Suprapubic skin (tissue), 4 donors: ENCODE data around the gene PEMT. TPM values are rescaled to one million over a fixed set of nuclear protein-coding genes. Genes with fewer than 3 reads are reported as not detected.

Source experiments
- DNase-seq, 2 donors: peaks; one replicate each; pipeline ENCODE4 v3.0.0-alpha.2; 2019; ENCODE audit warnings: low spot score in 2 of 2
- H3K27ac ChIP-seq: fragments of 200-600 bp; sonication (generic); one replicate; pipeline ENCODE4 v1.5.1; 2019
- H3K27me3 ChIP-seq: fragments of 200-600 bp; sonication (generic); one replicate; pipeline ENCODE4 v1.5.1; 2019
- H3K36me3 ChIP-seq: fragments of 200-600 bp; sonication (generic); one replicate; pipeline ENCODE4 v1.5.1; 2019
- H3K4me1 ChIP-seq: fragments of 200-600 bp; sonication (generic); one replicate; pipeline ENCODE4 v1.5.1; 2019
- H3K4me3 ChIP-seq: fragments of 200-600 bp; sonication (generic); one replicate; pipeline ENCODE4 v1.5.1; 2019; ENCODE audit warnings: mild to moderate bottlenecking
- H3K9me3 ChIP-seq: fragments of 200-600 bp; sonication (generic); one replicate; pipeline ENCODE4 v1.5.1; 2019
- CTCF ChIP-seq, 2 donors: fragments of 200-600 bp in 1 of 2; fragments of 450-650 bp in 1 of 2; sonication (generic) in 1 of 2; IDR thresholded peaks; one replicate each; pipeline ENCODE4 v1.5.1; 2016 to 2019; ENCODE audit warnings: antibody characterized with exemption in 2 of 2, mild to moderate bottlenecking in 1 of 2, moderate library complexity in 1 of 2
- EP300 ChIP-seq: sonication (generic); formaldehyde crosslinking; IDR thresholded peaks from one replicate; pipeline ENCODE4 v1.6.1; 2017; ENCODE audit warnings: antibody characterized with exemption
- POLR2A ChIP-seq, 2 donors: fragments of 450-650 bp; IDR thresholded peaks; one replicate each; pipeline ENCODE4 v1.6.1; 2017; ENCODE audit warnings: antibody characterized with exemption in 2 of 2, mild to moderate bottlenecking in 2 of 2, moderate library complexity in 2 of 2
- POLR2AphosphoS5 ChIP-seq, 3 donors: sonication (generic); formaldehyde crosslinking; IDR thresholded peaks; one replicate each; pipeline ENCODE4 v1.6.1; 2017; ENCODE audit warnings: antibody characterized with exemption in 3 of 3
- WGBS: methylation state at CpG from one replicate; pipeline ENCODE4 v1.1.5; 2018; 5-methylcytosine and 5-hydroxymethylcytosine counted together
- total RNA-seq, 4 donors: library from RNA; depleted of rRNA; stranded (reverse); fragments of >200 nt; gene quantifications; one replicate each; pipeline ENCODE4 v1.1.0, GENCODE V29; 2016

PEMT gene
- total RNA-seq, 4 donors from 2014 or later: 25.7 to 60.6 (median 50.0) TPM

GRCh38 chr17:17560167-17560566 is 31.3 kb downstream of the PEMT start:
- no peak for TF ChIP-seq EP300
- TF ChIP-seq POLR2A (IDR thresholded peaks at IDR 0.05): no peak
- Histone ChIP-seq H3K36me3 (no peaks in the 10 kb centered on the region), H3K4me1 (peaks cover 24% of the 10 kb centered on the region), H3K27me3 (no peaks in the 10 kb centered on the region), H3K27ac (no peak overlapping the region), H3K4me3 (no peak overlapping the region), H3K9me3 (no peaks in the 10 kb centered on the region)
- 94% methylated on average over 9 of the region's 10 CpGs for WGBS
- DNase-seq: no peak

GRCh38 chr17:17559164-17559563 is 32.3 kb downstream of the PEMT start:
- no peak for TF ChIP-seq POLR2AphosphoS5 (IDR thresholded peaks at IDR 0.05)
- TF ChIP-seq CTCF (IDR thresholded peaks at IDR 0.05): no peak
- Histone ChIP-seq H3K9me3 (no peaks in the 10 kb centered on the region), H3K36me3 (no peaks in the 10 kb centered on the region), H3K4me1 (peaks cover 17% of the 10 kb centered on the region), H3K27me3 (no peaks in the 10 kb centered on the region), H3K4me3 (no peak overlapping the region), H3K27ac (no peak overlapping the region)
- 88% methylated on average over 6 of the region's 8 CpGs for WGBS
- no peak for DNase-seq

GRCh38 chr17:17558431-17558830 is 33.1 kb downstream of the PEMT start:
- no peak overlapping the region for H3K4me3 ChIP-seq
- no peak for DNase-seq
- TF ChIP-seq EP300 (no peak), CTCF (IDR thresholded peaks at IDR 0.05) (no peak)
- H3K4me1 ChIP-seq: peaks cover 17% of the 10 kb centered on the region
- no peaks in the 10 kb centered on the region for H3K27me3 ChIP-seq
- no peaks in the 10 kb centered on the region for H3K36me3 ChIP-seq
- 93% methylated on average over 8 of the region's 8 CpGs for WGBS
- H3K27ac ChIP-seq: no peak overlapping the region
- H3K9me3 ChIP-seq: no peaks in the 10 kb centered on the region

- peaks cover 17% of the 10 kb centered on the region for H3K4me1 ChIP-seq
- H3K9me3 ChIP-seq: no peaks in the 10 kb centered on the region
- no peak for DNase-seq
- TF ChIP-seq POLR2A (IDR thresholded peaks at IDR 0.05): no peak
- TF ChIP-seq CTCF (IDR thresholded peaks at IDR 0.05): no peak
- TF ChIP-seq POLR2AphosphoS5 (IDR thresholded peaks at IDR 0.05): no peak
- no peak for TF ChIP-seq EP300
- no peaks in the 10 kb centered on the region for H3K27me3 ChIP-seq
- no peak overlapping the region for H3K4me3 ChIP-seq
- H3K27ac ChIP-seq: no peak overlapping the region
- H3K36me3 ChIP-seq: no peaks in the 10 kb centered on the region
- 87% methylated on average over 5 of the region's 9 CpGs for WGBS
Observed at GRCh38 chr17:17557796-17558195, 33.7 kb downstream of the PEMT start.

GRCh38 chr17:17556671-17557070 is 34.8 kb downstream of the PEMT start:
- Histone ChIP-seq H3K27me3 (no peaks in the 10 kb centered on the region), H3K9me3 (no peaks in the 10 kb centered on the region), H3K27ac (no peak overlapping the region), H3K36me3 (no peaks in the 10 kb centered on the region), H3K4me1 (peaks cover 10% of the 10 kb centered on the region), H3K4me3 (no peak overlapping the region)
- no peak for DNase-seq
- no peak for TF ChIP-seq CTCF (IDR thresholded peaks at IDR 0.05)
- 83% methylated on average over 1 of the region's 4 CpGs for whole genome bisulfite sequencing

GRCh38 chr17:17555906-17556305 is 35.6 kb downstream of the PEMT start:
- Histone ChIP-seq H3K36me3 (no peaks in the 10 kb centered on the region), H3K4me3 (no peak overlapping the region), H3K27ac (no peak overlapping the region), H3K9me3 (no peaks in the 10 kb centered on the region), H3K27me3 (no peaks in the 10 kb centered on the region), H3K4me1 (peaks cover 10% of the 10 kb centered on the region)
- TF ChIP-seq CTCF (IDR thresholded peaks at IDR 0.05): no peak
- TF ChIP-seq POLR2AphosphoS5 (IDR thresholded peaks at IDR 0.05): no peak
- no peak for TF ChIP-seq EP300
- no peak for TF ChIP-seq POLR2A (IDR thresholded peaks at IDR 0.05)
- 91% methylated on average over 6 of the region's 8 CpGs for WGBS
- DNase-seq: no peak
